ENCODE results near the gene CCDC27.
"Not testable (repeated sequence)": the region's sequence is repeated elsewhere in the genome, so short reads cannot be mapped to it uniquely, and the experiment has no call there.

CCDC27 gene

DNA sequence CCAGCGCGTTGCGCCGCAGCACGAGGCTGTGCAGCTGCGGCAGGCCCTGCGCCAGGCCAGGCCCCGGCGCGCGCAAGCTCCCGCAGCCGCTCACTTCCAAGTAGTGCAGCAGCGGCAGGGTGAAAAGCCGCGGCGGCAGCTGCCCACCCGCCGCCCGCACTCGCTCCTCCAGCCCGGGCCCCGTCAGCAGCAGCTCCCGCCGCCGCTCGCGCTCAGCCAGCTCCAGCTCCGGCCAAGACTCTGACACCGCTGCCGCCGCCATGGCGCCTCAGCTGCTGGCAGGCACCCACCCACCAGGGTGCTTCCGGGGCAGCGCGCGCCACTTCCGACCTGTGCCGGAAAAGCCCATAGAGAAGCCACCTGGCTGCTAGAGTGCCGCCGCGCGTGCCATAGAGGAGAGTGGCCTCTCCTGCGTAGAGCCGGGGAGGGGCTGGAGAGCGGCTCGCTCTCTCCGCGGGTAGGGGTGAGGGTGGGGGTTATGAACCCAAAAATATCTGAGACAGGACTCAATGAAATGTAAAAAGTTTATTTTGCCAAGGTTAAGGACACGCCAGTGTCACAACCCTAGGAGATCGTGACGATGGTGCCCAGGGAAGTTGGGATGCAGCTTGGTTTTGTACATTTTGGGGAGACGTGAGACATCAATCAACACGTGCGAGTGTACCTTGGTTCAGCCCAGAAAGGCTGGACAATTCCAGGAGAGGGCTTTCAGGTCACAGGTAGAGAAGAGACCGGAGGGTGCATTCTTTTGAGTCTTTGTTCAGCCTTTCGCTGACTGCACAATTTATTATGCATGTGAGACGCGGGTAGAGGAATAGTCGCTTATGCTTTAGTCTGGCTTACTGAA is 44.2 kb downstream of the CCDC27 start, which contains the start of gene LRRC47:
Gene LRRC47 (minus strand): TSS at position 284 of the 847 bp plus-strand sequence. CDS start 22 bp downstream, at position 262.
- peak; percentile 83 to 93 (median 92) for DNase-seq

DNA sequence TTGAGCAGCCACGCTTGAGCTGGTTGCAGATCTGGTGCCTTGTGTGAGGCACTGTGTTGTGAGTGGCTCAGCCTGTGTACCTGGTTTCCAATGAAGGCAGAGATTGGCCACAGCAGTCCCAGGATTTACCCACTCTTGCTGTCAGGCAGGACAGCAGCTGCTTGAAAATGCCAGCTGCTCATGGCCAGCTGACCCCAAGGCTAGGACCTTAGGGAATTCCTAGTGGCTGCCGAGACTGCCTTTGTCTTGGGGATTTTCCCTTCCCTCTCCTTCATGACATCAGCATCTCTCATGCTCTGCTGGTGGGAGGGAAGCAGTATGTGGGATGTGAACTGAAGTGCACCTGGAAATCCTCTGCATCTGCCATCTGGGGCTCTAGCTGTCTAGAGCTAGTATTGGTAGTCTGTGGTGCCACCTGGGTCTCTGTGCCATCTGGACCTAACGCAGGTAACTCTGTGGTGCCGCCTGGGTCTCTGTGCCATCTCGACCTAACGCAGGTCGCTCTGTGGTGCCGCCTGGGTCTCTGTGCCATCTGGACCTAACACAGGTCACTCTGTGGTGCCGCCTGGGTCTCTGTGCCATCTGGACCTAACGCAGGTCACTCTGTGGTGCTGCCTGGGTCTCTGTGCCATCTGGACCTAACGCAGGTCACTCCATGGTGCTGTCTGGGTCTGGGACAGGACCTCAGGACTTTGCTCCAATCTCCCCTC is 47.9 kb downstream of the CCDC27 start:
- DNase-seq, result no peak

- DNase-seq, result not testable (repeated sequence)
These were observed 48.5 kb downstream of the CCDC27 start for GRCh38 chr1:3800795-3801194.

DNA sequence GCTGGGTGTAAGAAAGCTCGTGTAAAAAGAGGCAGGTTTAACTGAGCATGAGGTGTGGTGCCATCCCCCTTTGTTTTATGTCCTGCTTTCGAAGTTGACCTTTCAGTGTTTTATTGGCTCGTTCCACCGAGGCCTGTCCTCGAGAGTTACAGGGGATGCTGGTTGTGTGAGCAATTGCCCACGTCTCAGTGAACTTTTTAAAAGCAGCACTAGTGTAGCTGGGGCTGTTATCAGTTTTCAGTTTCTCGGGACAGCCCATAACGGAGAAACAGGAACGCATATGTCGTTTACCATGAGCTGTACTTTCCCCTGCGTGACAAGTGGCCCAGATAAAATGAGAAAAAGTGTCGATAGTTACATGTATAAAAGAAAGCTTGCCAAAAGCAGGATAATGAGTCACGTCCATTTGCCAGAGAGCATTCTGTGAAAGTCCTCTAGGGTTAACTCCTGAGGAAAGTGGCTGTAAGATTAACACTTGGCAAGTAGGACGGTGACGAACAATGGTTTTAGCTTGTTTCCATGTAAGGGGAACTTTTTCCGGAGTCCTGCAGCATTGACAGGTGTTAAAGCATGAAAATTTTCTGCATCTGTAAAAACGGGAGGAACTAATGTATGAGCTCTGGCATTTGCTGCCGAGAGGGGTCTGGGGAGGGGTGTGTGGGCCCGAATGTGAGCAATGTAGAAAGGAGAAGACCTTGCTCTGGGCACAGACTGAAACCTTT is 51.8 kb downstream of the CCDC27 start:
- DNase-seq, result no peak

- DNase-seq, result not testable (repeated sequence)
These were observed 52.3 kb downstream of the CCDC27 start for GRCh38 chr1:3804627-3804944.

DNA sequence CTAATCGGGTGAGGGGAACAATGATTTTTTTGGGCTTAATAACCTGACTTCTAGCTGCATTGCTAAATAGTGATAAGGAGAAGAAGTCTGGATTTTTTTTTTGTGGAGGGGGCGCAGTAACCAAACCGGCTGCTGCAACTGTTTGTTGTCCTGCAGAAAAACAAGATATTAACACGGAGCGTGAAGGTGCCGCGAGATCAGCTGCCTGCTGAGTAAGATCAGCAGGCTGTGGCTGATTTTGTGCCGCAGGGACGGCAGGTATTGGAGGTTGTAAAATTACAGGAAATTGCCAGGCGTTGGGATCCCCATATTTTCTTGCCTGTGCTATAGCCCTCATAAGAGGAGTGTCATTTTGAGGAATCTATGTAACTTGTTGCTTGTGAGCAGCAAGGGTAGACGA is 52.8 kb downstream of the CCDC27 start:
- no peak for DNase-seq

DNA sequence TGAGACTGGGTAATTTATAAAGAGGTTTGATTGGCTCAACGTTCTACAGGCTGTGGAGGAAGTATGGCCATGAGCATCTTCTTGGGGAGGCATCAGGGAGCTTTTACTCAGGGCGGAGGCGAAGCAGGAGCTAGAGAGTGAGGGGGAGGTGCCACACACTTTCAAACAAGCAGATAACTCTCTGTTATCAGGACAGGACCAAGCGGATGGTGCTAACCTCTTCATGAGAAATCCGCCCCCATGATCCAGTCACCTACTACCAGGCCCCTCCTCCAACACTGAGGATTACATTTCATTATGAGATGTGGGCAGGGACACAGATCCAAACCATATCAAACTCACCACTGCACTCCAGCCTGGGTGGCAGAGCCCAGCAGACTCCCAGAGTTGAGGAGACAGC is 55.5 kb downstream of the CCDC27 start:
- no peak for DNase-seq

GRCh38 chr1:3809680-3810079 is 57.4 kb downstream of the CCDC27 start:
- no peak for DNase-seq

- not testable (repeated sequence) for DNase-seq
These were observed 58.0 kb downstream of the CCDC27 start for GRCh38 chr1:3810149-3810761.

- DNase-seq, result no peak
These were observed 59.3 kb downstream of the CCDC27 start for GRCh38 chr1:3811595-3811911.

- DNase-seq, result no peak
These were observed 61.8 kb downstream of the CCDC27 start for GRCh38 chr1:3814065-3814464.

GRCh38 chr1:3814771-3815561 is 62.7 kb downstream of the CCDC27 start:
- no peak for DNase-seq

DNA sequence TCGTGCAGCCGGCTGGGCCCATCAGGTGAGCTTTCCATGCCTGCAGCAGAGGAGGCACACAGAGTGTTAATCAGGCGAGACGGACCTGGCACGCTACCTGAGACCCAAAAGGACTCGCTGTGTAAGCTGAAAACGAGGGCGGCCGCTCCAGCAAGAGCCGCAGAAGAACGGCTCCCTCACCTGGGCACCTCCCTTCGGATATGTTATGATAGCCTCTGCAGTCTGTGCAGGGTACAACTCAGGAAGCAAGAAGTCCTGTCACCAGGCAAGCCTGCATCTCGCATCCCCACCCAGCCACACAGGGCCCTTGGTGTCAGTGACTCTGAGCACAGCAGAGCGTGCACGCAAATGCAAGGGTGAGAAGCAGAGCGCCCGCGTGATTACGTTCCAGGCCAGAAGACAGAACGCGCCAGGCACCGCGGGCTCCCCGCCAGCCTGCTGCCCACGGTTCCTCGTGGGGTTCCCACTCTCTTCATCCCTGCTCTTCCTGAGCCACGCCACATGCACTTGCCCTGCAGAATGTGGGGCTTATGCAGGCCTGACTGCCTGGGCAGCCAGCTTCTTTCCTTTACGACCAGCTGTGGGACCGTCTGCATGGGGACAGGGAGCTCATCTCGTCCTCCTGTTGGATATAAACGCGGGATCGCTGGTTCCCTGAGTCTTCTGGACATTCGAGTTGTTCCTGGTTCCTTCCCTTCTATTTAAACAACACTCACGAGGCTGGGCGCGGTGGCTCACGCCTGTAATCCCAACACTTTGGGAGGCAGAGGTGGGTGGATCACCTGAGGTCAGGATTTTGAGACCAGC is 64.3 kb downstream of the CCDC27 start:
- DNase-seq, result no peak

DNA sequence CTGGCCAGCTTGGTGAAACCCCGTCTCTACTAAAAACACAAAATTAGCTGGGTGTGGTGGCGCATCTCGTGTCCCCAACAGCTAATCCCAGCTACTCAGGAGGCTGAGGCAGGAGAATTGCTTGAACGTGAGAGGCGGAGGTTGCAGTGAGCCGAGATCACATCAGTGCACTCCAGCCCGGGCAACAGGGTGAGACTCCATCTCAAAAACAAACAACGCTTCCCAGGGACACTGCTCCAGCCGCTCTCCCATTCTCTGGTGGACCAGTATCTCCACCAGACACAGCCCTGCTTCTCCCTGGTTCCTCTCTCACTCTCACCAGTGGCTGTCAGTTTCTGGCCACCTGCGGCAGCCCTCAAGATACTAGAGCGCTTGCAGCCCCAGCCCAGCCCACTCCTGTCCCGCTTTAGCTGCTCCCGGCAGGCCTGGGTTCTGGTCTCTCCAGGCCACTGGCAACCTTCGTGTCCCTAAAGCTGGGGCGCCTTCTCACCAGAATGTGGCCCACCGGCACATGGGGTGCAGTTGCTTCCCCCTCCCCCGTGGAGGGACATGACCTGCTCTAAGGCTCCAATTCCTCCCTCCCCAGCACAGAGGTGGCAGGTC is 65.0 kb downstream of the CCDC27 start:
- no peak for DNase-seq

DNA sequence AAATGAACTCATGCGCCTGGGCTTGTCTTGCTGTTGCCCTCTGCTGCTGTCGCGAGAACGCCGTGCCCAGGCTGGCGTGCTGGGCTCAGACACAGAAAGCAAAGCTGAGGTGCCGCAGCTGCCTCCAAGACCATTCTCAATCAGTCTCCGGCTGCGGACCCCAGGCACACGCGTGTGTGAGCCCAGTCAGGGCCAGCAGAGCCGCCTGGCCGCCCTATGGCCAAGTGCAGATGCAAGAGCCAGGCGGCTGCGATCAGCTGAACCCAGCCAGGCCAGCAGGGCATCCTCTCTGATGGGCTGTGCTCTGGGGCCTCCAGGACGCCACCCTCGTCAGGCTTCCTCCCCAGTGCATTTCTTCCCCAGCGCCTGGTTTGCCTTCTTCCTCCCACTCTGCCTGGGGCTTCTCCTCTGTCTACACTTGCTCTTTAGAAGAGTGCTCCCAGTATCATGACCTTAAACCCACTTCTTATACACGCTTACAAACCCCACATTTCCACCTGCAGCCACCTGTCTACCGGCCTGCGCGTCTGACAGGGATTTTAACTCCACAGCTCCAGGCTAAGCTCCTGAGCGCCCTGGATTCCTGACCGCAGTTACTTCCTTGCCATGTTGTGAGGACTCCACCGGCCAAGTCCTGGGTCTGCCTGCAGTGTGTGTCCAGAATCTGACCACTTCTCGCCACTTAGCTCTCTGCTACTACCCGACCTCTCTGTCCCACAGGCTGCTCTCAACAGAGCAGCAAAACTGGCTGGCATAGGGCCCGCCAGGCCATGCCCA is 65.8 kb downstream of the CCDC27 start:
- no peak for DNase-seq

- no peak for DNase-seq
These were observed 67.5 kb downstream of the CCDC27 start for GRCh38 chr1:3819771-3820200.

DNA sequence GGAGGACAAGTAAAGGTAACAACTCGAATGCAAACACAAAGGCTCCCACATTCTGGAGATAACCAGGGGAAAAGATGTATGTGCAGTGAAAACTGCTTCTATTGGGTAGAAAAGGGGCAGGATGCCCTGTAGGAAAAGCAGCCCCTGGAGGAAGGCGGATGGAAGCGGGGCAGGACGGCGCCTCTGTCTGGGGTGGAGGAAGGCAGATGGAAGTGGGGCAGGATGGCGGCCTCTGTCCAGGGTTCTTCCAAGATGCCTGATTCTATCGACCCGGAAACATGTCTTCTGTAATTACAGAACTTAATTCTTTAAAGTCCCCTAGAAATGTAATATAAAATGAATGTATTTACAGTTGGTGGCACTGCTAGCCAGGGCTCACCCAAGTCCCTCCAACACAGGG is 68.1 kb downstream of the CCDC27 start:
- DNase-seq, result no peak

GRCh38 chr1:3821004-3821403 is 68.8 kb downstream of the CCDC27 start:
- DNase-seq, result no peak
